Germinal center (tissue), 1 donor: ENCODE results near the gene N4BP2.

ENCODE experiments used
- DNase-seq: peaks from one replicate; pipeline ENCODE4 v3.0.0; 2012; ENCODE audit warnings: mixed read lengths, low spot score

The N4BP2 gene

DNA sequence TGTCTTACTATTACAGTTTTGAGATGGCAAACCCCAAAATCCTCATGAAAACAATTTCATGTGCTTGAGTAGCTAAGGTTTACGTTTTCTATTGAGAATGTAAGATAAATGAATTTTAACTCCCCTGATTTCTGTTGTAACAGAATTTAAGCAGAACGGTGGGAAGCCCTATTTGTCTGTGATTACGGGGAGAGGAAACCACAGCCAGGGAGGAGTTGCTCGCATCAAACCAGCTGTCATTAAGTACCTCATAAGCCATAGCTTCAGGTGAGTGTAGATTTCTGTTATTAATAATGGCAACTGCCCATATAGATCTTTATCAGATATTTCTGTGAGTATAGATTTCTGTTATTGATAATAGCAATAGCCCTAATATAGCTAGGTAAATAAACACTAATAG lies 96.0 kb downstream of the N4BP2 start:
- DNase-seq, result no peak

- no peak for DNase-seq
These were observed 100.8 kb downstream of the N4BP2 start for GRCh38 chr4:40157436-40157835.

- DNase-seq, result no peak
These were observed 103.6 kb downstream of the N4BP2 start for GRCh38 chr4:40160258-40160657.

- no peak for DNase-seq
These were observed 107.8 kb downstream of the N4BP2 start for GRCh38 chr4:40164459-40164858.

- DNase-seq, result no peak
These were observed 109.3 kb downstream of the N4BP2 start for GRCh38 chr4:40165916-40166315.

GRCh38 chr4:40168070-40168469 lies 111.4 kb downstream of the N4BP2 start:
- DNase-seq, result no peak

GRCh38 chr4:40170588-40170987 lies 113.9 kb downstream of the N4BP2 start:
- no peak for DNase-seq

- DNase-seq, result peak; percentile 54
These were observed 116.8 kb downstream of the N4BP2 start for GRCh38 chr4:40173470-40173875.

- DNase-seq, result no peak
These were observed 120.0 kb downstream of the N4BP2 start for GRCh38 chr4:40176602-40177001.

DNA sequence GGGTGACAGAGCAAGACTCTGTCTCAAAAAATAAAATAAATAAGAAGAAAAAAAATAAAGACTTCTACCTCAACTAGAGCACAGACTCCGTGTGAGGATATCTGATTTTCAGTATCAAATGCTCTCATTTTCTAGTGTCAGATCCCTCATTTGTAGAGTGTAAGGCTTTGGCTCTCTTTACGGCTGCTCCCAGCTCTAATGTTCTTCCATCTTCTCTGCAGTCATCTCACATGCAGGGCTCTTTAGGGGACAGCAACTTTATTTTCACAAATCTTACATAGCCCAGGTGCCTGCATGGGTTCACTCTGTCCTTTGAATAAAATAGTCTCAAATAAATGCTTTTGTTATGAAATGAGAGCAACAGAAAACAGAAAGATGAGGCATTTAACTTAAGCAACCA lies 120.9 kb downstream of the N4BP2 start:
- DNase-seq, result no peak

DNA sequence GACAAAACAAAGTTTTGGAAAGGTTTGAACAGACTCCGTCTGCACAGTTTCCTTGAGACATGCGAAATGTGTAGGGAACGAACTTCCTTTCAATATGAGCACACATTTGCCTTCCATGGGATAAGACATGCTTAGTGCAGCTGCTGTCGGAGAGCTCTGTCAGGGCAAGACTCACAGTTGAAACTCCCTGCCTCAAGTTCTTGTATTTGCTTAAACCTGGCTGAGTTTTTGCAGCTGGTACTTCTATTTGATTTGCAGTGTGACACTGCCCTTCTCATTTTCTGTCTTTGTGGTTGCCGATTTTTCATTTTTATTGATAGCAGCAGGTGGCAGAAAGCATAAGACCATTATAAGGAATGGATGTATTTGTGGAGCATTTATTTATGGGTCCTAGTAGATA lies 122.0 kb downstream of the N4BP2 start:
- no peak for DNase-seq

DNA sequence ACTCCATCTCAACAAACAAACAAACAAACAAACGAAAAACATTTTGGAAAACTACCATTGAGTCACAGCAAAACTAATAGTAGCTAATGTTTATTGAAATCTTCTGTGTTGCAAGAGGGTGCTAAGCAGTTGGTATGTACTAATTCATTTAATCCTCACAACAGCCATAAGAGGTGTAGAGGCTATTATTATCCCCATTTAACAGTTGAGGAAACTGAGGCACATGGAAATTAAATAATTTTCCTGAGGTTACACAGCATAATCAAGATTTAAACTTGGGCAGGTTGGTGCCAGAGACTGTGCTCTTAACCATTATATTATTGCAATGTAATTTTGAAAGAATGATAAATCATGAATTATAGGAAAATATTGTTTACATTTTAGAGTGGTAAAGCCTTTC lies 122.7 kb downstream of the N4BP2 start:
- DNase-seq, result no peak

GRCh38 chr4:40180356-40180755 lies 123.7 kb downstream of the N4BP2 start:
- DNase-seq, result no peak

DNA sequence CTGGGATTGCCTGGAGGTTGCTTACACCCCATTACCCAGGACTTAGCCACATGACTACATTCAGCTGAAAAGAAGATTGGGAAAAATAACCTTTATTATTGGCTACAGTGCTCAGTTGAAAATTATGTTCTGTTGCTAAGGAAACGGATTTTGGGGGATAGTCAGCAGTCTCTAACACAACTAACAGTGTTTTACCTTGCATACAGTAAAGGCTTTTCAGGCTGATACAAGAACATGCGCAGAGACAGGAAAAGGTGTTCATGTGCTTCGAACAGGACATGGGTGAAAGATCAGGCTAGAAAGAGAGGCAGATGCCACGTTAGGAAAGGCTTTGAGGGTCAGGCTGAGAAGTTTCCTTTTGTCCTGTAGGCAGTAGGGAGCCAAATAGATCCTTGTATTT lies 125.4 kb downstream of the N4BP2 start:
- DNase-seq, result no peak

- no peak for DNase-seq
These were observed 126.3 kb downstream of the N4BP2 start for GRCh38 chr4:40182954-40183353.

- peak; percentile 60 for DNase-seq
These were observed 127.2 kb downstream of the N4BP2 start for GRCh38 chr4:40183615-40184411.

GRCh38 chr4:40185830-40186664 lies 129.4 kb downstream of the N4BP2 start:
- peak; percentile 68 for DNase-seq

- no peak for DNase-seq
These were observed 130.0 kb downstream of the N4BP2 start for GRCh38 chr4:40186665-40187014.

GRCh38 chr4:40187386-40187906 lies 130.8 kb downstream of the N4BP2 start:
- DNase-seq, result no peak

- DNase-seq, result no peak
These were observed 133.4 kb downstream of the N4BP2 start for GRCh38 chr4:40190019-40190418.

- DNase-seq, result no peak
These were observed 133.8 kb downstream of the N4BP2 start for GRCh38 chr4:40190465-40190864.

GRCh38 chr4:40190880-40191815 lies 134.5 kb downstream of the N4BP2 start:
- DNase-seq, result no peak
